Neuron (in vitro differentiated cells): Measurements from ENCODE around the gene TRAPPC5.
"Not testable (repeated sequence)": the region's sequence is repeated elsewhere in the genome, so short reads cannot be mapped to it uniquely, and the experiment has no call there.

ENCODE experiments used
- H2AFZ ChIP-seq: one replicate; pipeline ENCODE4 v1.6.1; 2013; ENCODE audit warnings: low read depth, mild to moderate bottlenecking, inconsistent platforms, low read length, moderate library complexity
- H3K27me3 ChIP-seq: one replicate; pipeline ENCODE4 v1.6.1; 2013; ENCODE audit warnings: low read length; ENCODE audit not compliant: insufficient read depth
- H3K36me3 ChIP-seq: one replicate; pipeline ENCODE4 v1.6.1; 2013; ENCODE audit warnings: low read length; ENCODE audit not compliant: insufficient read depth
- H3K4me1 ChIP-seq: one replicate; pipeline ENCODE4 v1.6.1; 2013; ENCODE audit warnings: low read length; ENCODE audit not compliant: insufficient read depth
- H3K4me3 ChIP-seq: 2 replicates; pipeline ENCODE4 v1.5.1; 2013; ENCODE audit warnings: mild to moderate bottlenecking, low read length, moderate library complexity
- H3K9me3 ChIP-seq: one replicate; pipeline ENCODE4 v1.6.1; 2013; ENCODE audit warnings: low read length

Gene TRAPPC5

DNA sequence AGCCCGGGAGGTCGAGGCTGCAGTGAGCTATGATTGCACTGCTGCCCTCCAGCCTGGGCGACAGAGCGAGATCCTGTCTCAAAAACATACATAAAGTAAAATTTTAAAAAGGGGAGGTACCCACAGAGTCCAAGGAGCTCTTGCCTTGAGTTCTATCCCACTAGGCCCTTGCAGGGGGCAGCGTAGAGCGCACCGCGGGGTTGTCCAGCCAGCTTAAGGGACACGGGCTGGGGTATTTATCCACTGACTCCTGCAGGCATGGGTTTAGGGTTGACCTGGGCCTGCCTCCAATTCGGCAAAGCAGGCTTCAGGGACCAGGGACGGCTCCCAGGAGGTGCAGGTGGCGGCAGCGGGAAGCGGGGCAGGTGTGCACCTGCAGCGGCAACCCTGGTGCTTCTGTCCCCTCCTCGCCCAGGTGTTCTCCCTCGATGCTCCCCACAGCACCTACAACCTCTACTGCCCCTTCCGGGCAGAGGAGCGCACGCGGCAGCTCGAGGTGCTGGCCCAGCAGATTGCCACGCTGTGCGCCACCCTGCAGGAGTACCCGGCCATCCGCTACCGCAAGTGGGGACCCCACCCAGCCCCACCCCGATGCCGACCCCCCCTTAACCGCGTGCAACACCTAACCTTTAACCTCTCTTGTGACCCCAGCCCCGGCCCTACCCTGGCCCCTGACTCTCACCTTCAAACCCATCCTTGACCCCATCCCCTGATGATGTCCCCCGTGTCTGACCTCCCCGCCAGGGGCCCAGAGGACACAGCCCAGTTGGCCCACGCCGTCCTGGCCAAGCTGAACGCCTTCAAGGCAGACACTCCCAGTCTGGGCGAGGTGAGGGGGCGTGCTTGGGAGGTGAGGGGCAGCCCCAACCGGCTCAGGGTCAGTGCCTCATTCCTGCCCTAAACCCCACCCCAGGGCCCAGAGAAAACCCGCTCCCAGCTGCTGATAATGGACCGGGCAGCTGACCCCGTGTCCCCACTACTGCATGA lies 39.0 kb upstream of the TRAPPC5 start:
- no peaks in the 10 kb centered on the region for H3K36me3 ChIP-seq

GRCh38 chr19:7642295-7643030 lies 38.2 kb upstream of the TRAPPC5 start:
- H3K27me3 ChIP-seq, result peaks cover 2% of the 10 kb centered on the region
- H3K4me3 ChIP-seq, result no peak overlapping the region
- no peaks in the 10 kb centered on the region for H3K36me3 ChIP-seq
- H2AFZ ChIP-seq, result no peak overlapping the region
- H3K9me3 ChIP-seq, result no peaks in the 10 kb centered on the region
- no peaks in the 10 kb centered on the region for H3K4me1 ChIP-seq

More for the DNA sequence above, 39.0 kb upstream of the TRAPPC5 start:
- H3K27me3 ChIP-seq, result peaks cover 7% of the 10 kb centered on the region
- no peak overlapping the region for H3K4me3 ChIP-seq
- no peaks in the 10 kb centered on the region for H3K4me1 ChIP-seq
- no peaks in the 10 kb centered on the region for H3K9me3 ChIP-seq
- H2AFZ ChIP-seq, result no peak overlapping the region

- Histone ChIP-seq H3K36me3 (no peaks in the 10 kb centered on the region), H3K4me3 (no peak overlapping the region), H3K9me3 (no peaks in the 10 kb centered on the region), H3K27me3 (no peaks in the 10 kb centered on the region), H3K4me1 (no peaks in the 10 kb centered on the region), H2AFZ (no peak overlapping the region)
These were observed 37.6 kb upstream of the TRAPPC5 start for GRCh38 chr19:7643031-7643415.

DNA sequence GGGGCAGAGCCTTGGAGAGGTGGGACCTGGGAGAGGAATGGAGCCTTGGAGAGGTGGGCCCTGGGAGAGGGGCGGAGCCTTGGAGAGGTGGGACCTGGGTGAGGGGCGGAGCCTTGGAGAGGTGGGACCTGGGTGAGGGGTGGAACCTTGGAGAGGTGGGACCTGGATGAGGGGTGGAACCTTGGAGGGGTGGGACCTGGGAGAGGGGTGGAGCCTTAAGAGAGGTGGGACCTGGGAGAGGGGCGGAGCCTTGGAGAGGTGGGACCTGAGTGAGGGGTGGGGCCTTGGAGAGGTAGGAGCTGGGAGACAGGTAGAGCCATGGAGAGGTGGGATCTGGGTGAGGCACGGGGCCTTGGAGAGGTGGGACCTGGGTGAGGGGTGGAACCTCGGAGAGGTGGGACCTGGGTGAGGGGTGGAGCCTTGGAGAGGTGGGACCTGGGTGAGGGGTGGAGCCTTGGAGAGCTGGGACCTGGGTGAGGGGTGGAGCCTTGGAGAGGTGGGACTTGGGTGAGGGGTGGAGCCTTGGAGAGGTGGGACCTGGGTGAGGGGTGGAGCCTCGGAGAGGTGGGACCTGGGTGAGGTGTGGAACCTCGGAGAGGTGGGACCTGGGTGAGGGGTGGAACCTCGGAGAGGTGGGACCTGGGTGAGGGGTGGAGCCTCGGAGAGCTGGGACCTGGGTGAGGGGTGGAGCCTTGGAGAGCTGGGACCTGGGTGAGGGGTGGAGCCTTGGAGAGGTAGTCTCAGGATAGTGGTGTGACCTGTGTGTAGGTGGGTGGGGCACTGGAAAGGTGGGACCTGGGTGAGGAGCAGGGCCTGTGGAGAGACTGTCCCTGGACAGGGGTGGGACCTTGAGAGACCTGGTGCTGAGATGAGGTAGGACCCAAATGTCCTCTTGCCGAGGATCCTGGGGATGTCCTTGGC lies 36.7 kb upstream of the TRAPPC5 start:
- not testable (repeated sequence) for H3K36me3 ChIP-seq, H3K4me3 ChIP-seq, H3K4me1 ChIP-seq, H2AFZ ChIP-seq, H3K9me3 ChIP-seq, H3K27me3 ChIP-seq

- Histone ChIP-seq H3K9me3 (no peaks in the 10 kb centered on the region), H3K27me3 (no peaks in the 10 kb centered on the region), H2AFZ (no peak overlapping the region), H3K36me3 (no peaks in the 10 kb centered on the region), H3K4me1 (no peaks in the 10 kb centered on the region), H3K4me3 (no peak overlapping the region)
These were observed 36.1 kb upstream of the TRAPPC5 start for GRCh38 chr19:7644550-7644877.

GRCh38 chr19:7645163-7645562 lies 35.5 kb upstream of the TRAPPC5 start:
- no peaks in the 10 kb centered on the region for H3K4me1 ChIP-seq
- no peaks in the 10 kb centered on the region for H3K36me3 ChIP-seq
- no peaks in the 10 kb centered on the region for H3K9me3 ChIP-seq
- H3K27me3 ChIP-seq, result peaks cover 1% of the 10 kb centered on the region
- H2AFZ ChIP-seq, result no peak overlapping the region
- no peak overlapping the region for H3K4me3 ChIP-seq

GRCh38 chr19:7645656-7646425 lies 34.8 kb upstream of the TRAPPC5 start:
- no peak overlapping the region for H3K4me3 ChIP-seq

GRCh38 chr19:7646426-7646700 lies 34.3 kb upstream of the TRAPPC5 start:
- Histone ChIP-seq H3K36me3 (no peaks in the 10 kb centered on the region), H3K4me3 (no peak overlapping the region), H3K9me3 (no peaks in the 10 kb centered on the region), H3K27me3 (peaks cover 10% of the 10 kb centered on the region), H2AFZ (no peak overlapping the region), H3K4me1 (no peaks in the 10 kb centered on the region)

More at GRCh38 chr19:7645656-7646425, 34.8 kb upstream of the TRAPPC5 start:
- Histone ChIP-seq H3K9me3 (no peaks in the 10 kb centered on the region), H3K36me3 (no peaks in the 10 kb centered on the region), H3K4me1 (no peaks in the 10 kb centered on the region), H2AFZ (no peak overlapping the region), H3K27me3 (peaks cover 5% of the 10 kb centered on the region)

- Histone ChIP-seq H3K4me3 (no peak overlapping the region), H3K4me1 (no peaks in the 10 kb centered on the region), H3K36me3 (no peaks in the 10 kb centered on the region), H3K27me3 (peaks cover 10% of the 10 kb centered on the region), H3K9me3 (no peaks in the 10 kb centered on the region), H2AFZ (no peak overlapping the region)
These were observed 33.5 kb upstream of the TRAPPC5 start for GRCh38 chr19:7647156-7647555.

DNA sequence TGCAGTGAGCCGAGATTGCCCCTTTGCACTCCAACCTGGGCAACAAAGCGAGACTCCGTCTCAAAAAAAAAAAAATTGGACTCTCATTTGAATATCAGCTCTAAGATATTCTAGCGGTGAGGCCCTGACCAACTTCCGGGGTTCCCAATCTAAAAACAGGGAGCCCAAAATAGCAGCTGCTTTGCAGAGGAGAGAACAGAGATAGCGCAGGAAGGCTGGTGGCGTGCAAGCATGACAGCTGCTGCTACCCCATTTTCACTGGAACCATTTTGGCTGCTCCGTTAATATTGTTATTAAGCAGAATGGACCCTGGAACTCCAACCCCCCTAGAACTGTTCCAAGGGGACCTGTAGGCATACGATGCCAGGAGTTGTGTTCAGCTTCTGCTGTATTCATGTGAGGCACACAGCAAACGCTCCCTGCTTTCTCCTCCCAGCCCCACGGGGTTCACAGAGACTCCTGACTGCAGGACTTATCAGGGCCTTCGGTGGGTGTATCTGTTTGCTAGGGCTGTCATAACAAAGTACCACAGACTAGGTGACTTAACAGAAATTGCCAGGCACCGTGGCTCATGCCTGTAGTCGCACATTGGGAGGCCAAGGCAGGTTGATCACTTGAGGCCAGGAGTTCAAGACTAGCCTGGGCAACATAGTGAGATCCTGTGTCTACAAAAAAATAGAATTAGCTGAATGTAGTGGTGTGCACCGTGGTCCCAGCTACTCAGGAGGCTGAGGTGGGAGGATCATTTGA lies 32.2 kb upstream of the TRAPPC5 start:
- Histone ChIP-seq H2AFZ (no peak overlapping the region), H3K4me1 (no peaks in the 10 kb centered on the region), H3K36me3 (no peaks in the 10 kb centered on the region), H3K9me3 (no peaks in the 10 kb centered on the region), H3K4me3 (no peak overlapping the region), H3K27me3 (peaks cover 10% of the 10 kb centered on the region)

DNA sequence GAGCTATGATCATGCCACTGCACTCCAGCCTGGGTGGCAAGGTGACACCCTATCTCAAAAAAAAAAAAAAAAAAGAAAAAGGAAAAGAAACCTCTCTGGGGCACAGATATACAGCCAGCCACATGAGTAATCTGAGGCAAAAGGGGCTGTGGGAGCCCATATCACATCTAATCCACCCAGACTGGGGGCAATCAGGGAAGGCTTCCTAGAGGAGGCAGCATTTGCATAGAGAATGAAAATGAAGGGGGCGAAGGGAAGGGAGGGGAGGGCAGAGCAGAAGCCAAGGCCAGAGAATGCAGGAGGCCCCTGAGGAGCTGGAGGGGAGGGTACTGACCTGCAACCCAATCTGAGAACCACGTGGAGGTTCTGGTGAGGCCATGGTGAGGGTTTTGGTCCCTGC lies 30.5 kb upstream of the TRAPPC5 start:
- Histone ChIP-seq H3K36me3 (no peaks in the 10 kb centered on the region), H3K4me3 (no peak overlapping the region), H3K9me3 (no peaks in the 10 kb centered on the region), H3K4me1 (no peaks in the 10 kb centered on the region), H2AFZ (no peak overlapping the region), H3K27me3 (peaks cover 10% of the 10 kb centered on the region)
